Panc1 (cell line): ENCODE results near the gene CUEDC1. TPM values are rescaled to one million over a fixed set of nuclear protein-coding genes. Genes with fewer than 3 reads are reported as not detected.

Source experiments
- ATAC-seq: fragments of 200-7000 bp; cut with Tn5 transposase; 2 replicates; pipeline ENCODE4 v1.9.1; 2020; ENCODE audit warnings: mild to moderate bottlenecking, moderate library complexity
- BruUV-seq: library from RNA; stranded (reverse); fragments of 400-500 nt; replicated peaks from 2 replicates; lab custom pipeline; 2021; lab: Mats Ljungman, UMichigan
- CTCF ChIA-PET: fragments of 300-600 bp; sonication (Branson Sonifier 250); formaldehyde crosslinking; loops from one replicate; lab custom pipeline; 2022; ENCODE audit warnings: antibody characterized with exemption; lab: Charles Lee
- POLR2A ChIA-PET: fragments of 300-600 bp; sonication (Branson Sonifier 250); formaldehyde crosslinking; loops from one replicate; lab custom pipeline; 2022; ENCODE audit warnings: antibody characterized with exemption; lab: Charles Lee
- DNase-seq: peaks from one replicate; pipeline ENCODE4 v3.0.0-alpha.2; 2010; ENCODE audit warnings: low read depth, low spot score
- H3K27ac ChIP-seq: 2 replicates; pipeline ENCODE4 v1.5.1; 2011; ENCODE audit warnings: mild to moderate bottlenecking, low read length, inconsistent platforms
- H3K27me3 ChIP-seq: fragments of 200-500 bp; sonication (Bioruptor generic); 2 replicates; pipeline ENCODE4 v1.6.0; 2014; ENCODE audit warnings: low read length, inconsistent platforms; ENCODE audit not compliant: control insufficient read depth, insufficient read depth
- H3K36me3 ChIP-seq: fragments of 200-500 bp; sonication (Bioruptor generic); 2 replicates; pipeline ENCODE4 v1.5.1; 2014; ENCODE audit warnings: inconsistent platforms, mild to moderate bottlenecking, low read length, moderate library complexity; ENCODE audit not compliant: control insufficient read depth, insufficient read depth
- H3K4me1 ChIP-seq: 2 replicates; pipeline ENCODE4 v1.5.1; 2011; ENCODE audit warnings: inconsistent platforms, mild to moderate bottlenecking, low read length, moderate library complexity; ENCODE audit not compliant: control insufficient read depth, insufficient read depth
- H3K4me3 ChIP-seq, 2 experiments: 2 replicates each; pipeline ENCODE4 v1.5.1; 2011 to 2012; ENCODE audit warnings: low read depth in 2 of 2, low read length in 2 of 2, mild to moderate bottlenecking in 2 of 2, inconsistent platforms in 1 of 2, moderate library complexity in 1 of 2
- H3K9me3 ChIP-seq: fragments of 200-500 bp; sonication (Bioruptor generic); 2 replicates; pipeline ENCODE4 v1.5.1; 2014; ENCODE audit warnings: low read depth, mild to moderate bottlenecking, inconsistent platforms, low read length, moderate library complexity; ENCODE audit not compliant: control insufficient read depth, insufficient read depth
- CTCF ChIP-seq: fragments of 450-650 bp; IDR thresholded peaks from 2 replicates; pipeline ENCODE4 v1.5.1; 2017; ENCODE audit warnings: mild to moderate bottlenecking
- POLR2AphosphoS5 ChIP-seq: IDR thresholded peaks from 2 replicates; pipeline ENCODE4 v1.6.1; 2012; ENCODE audit warnings: mild to moderate bottlenecking, low read depth, low read length, moderate library complexity
- SIN3A ChIP-seq: IDR thresholded peaks from 2 replicates; pipeline ENCODE4 v1.6.1; 2012; ENCODE audit warnings: low read depth, mild to moderate bottlenecking, low read length, moderate library complexity, borderline replicate concordance; ENCODE audit not compliant: insufficient read depth
- TCF7L2 ChIP-seq: IDR thresholded peaks from 2 replicates; pipeline ENCODE4 v1.6.1; 2011; ENCODE audit warnings: mild to moderate bottlenecking, low read depth, low read length, inconsistent platforms
- in situ Hi-C: cut with HindIII; loops from 2 replicates; pipeline ENCODE4 v1.10.0; 2016; ENCODE audit warnings: low sequenced_read_pairs, low pct_unique_long_range_greater_than_20kb
- intact Hi-C: fragments of 100-400 bp; cut with micrococcal nuclease; formaldehyde crosslinking; loops from one replicate; pipeline ENCODE4 v1.10.0; 2022; ENCODE audit not compliant: unreplicated experiment
- total RNA-seq: library from RNA; stranded (reverse); gene quantifications from one replicate; pipeline ENCODE4 v1.2.1, GENCODE V29; 2021; ENCODE audit not compliant: unreplicated experiment
- TF ChIP-seq, protein P1 (sequence below), 2 experiments: IDR thresholded peaks; 2 replicates each; pipeline ENCODE4 v1.6.1; 2011 to 2012; ENCODE audit warnings: low read depth in 2 of 2, control low read depth in 1 of 2, low read length in 1 of 2, mild to moderate bottlenecking in 1 of 2, moderate library complexity in 1 of 2; ENCODE audit not compliant: insufficient read depth in 1 of 2

CUEDC1 gene
- total RNA-seq, 1 experiment from 2014 or later = 103 TPM

DNA sequence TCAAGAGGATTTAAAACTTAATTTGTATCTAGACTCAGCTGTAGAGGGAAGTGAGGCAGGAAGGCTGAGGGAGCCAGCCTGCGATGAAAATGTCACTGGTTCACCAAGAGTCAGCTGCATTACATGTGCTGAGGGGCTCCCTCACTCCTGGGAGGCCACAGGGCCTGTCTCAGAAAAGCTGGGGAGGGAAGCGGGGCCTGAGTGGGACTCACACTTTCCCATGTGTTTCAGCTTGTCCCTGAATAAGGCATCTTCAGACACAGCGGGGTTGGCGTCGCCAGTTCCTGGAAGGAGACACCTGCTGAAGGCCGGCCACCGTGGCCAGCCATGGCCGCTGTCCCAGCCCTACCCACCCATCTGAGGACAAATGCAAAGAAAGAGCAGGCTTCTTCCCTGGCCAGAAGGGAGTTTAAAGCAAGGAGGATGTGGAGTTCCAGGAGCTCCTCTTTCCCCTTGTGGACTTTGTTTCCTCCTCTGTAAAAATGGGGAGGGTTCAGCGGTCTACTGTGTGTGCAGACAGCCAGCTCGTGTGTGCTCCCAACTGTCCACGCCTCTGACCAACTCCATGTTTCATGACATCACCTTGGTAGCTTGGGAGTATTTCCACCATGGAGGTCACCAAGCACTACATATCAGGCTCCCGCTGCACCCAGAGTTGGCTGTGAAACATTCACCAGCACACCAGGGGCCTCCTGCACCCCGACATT lies 86.1 kb downstream of the CUEDC1 start:
- ATAC-seq (no peak), DNase-seq (no peak)
- POLR2A ChIA-PET = no interaction called here
- no peaks in the 10 kb centered on the region for H3K27me3 ChIP-seq
- no TSS peak for BruUV-seq
- H3K36me3 ChIP-seq = peaks cover 3% of the 10 kb centered on the region; the same call in 1 of the 2 replicates
- H3K4me3 ChIP-seq = no peak overlapping the region
- CTCF ChIA-PET = interaction anchor here (0.6 to 0.7 kb wide), 2 partner anchors 8 to 765 kb away, joined by 3 read pairs; no protein-coding TSS in a partner anchor
- no peak for TF ChIP-seq SIN3A
- intact Hi-C loops = no loop called here
- in situ Hi-C loops = no loop called here
- H3K9me3 ChIP-seq = no peaks in the 10 kb centered on the region
- H3K4me1 ChIP-seq = peaks cover 48% of the 10 kb centered on the region
- peak overlapping the region; percentile 50 for H3K27ac ChIP-seq

- Histone ChIP-seq H3K36me3 (peaks cover 3% of the 10 kb centered on the region; the same call in 1 of the 2 replicates), H3K27ac (peak overlapping the region; percentile 50), H3K4me1 (peaks cover 46% of the 10 kb centered on the region), H3K9me3 (no peaks in the 10 kb centered on the region), H3K4me3 (no peak overlapping the region), H3K27me3 (no peaks in the 10 kb centered on the region)
- POLR2A ChIA-PET = interaction anchor here (0.6 to 0.7 kb wide), 2 partner anchors 12 to 79 kb away, joined by 3 to 11 read pairs; no protein-coding TSS in a partner anchor
- BruUV-seq = no TSS peak
- DNase-seq (no peak), ATAC-seq (peak; percentile 83)
- TF ChIP-seq CTCF = no peak
- TF ChIP-seq POLR2AphosphoS5 = peak; percentile 51; the same call in 1 of the 2 replicates
- TF ChIP-seq SIN3A = no peak
- TF ChIP-seq TCF7L2 = peak; percentile 95
- in situ Hi-C loops = no loop called here
- intact Hi-C loops = no loop called here
- CTCF ChIA-PET = interaction anchor here (0.6 to 1.6 kb wide), 2 partner anchors 9 to 10 kb away, joined by 3 to 6 read pairs; no protein-coding TSS in a partner anchor
These were observed 87.0 kb downstream of the CUEDC1 start for GRCh38 chr17:57868007-57868909.

DNA sequence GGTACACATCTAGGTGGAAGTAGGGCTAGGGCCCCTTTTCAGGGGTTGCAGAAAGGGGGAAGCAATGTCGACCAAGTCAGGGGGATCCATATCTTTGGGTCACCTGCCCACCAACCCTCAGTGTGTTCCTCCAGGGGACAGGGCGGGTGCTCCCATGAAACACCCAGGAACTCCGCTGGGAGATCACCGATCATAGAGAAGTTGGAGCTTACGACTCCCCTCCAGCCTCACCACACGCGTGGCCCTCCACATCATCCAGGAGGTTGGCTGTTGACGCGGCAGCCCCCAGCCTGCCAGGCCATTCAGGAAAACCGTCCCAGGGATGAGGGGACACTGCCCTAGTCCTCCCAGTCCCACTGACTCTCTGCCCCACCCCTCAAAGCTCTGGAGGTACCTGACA lies 88.1 kb downstream of the CUEDC1 start:
- ChIA-PET POLR2A (interaction anchor here (0.6 to 1.4 kb wide), 3 partner anchors 80 to 140 kb away, joined by 3 to 11 read pairs (median 3); no protein-coding TSS in a partner anchor), CTCF (interaction anchor here (1.6 kb wide), 1 partner anchor 9 kb away, joined by 6 read pairs; no protein-coding TSS in a partner anchor)
- TF ChIP-seq, protein P1, sequence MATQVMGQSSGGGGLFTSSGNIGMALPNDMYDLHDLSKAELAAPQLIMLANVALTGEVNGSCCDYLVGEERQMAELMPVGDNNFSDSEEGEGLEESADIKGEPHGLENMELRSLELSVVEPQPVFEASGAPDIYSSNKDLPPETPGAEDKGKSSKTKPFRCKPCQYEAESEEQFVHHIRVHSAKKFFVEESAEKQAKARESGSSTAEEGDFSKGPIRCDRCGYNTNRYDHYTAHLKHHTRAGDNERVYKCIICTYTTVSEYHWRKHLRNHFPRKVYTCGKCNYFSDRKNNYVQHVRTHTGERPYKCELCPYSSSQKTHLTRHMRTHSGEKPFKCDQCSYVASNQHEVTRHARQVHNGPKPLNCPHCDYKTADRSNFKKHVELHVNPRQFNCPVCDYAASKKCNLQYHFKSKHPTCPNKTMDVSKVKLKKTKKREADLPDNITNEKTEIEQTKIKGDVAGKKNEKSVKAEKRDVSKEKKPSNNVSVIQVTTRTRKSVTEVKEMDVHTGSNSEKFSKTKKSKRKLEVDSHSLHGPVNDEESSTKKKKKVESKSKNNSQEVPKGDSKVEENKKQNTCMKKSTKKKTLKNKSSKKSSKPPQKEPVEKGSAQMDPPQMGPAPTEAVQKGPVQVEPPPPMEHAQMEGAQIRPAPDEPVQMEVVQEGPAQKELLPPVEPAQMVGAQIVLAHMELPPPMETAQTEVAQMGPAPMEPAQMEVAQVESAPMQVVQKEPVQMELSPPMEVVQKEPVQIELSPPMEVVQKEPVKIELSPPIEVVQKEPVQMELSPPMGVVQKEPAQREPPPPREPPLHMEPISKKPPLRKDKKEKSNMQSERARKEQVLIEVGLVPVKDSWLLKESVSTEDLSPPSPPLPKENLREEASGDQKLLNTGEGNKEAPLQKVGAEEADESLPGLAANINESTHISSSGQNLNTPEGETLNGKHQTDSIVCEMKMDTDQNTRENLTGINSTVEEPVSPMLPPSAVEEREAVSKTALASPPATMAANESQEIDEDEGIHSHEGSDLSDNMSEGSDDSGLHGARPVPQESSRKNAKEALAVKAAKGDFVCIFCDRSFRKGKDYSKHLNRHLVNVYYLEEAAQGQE (IDR thresholded peaks at IDR 0.05; ENCODE audit: insufficient read depth in 1 of 2, low read depth in 2 of 2, low read length in 1 of 2) = no peak
- TF ChIP-seq SIN3A = no peak
- Histone ChIP-seq H3K9me3 (no peaks in the 10 kb centered on the region), H3K4me1 (peaks cover 53% of the 10 kb centered on the region), H3K36me3 (peaks cover 3% of the 10 kb centered on the region; the same call in 1 of the 2 replicates), H3K27ac (peak overlapping the region; percentile 50), H3K4me3 (no peak overlapping the region), H3K27me3 (no peaks in the 10 kb centered on the region)
- DNase-seq = no peak
- ATAC-seq = no peak
- intact Hi-C loops (no loop called here), in situ Hi-C loops (no loop called here)
- BruUV-seq = no TSS peak
